Measurements from ENCODE around the gene CXCR6. TPM values are rescaled to one million over a fixed set of nuclear protein-coding genes. Genes with fewer than 3 reads are reported as not detected.

CXCR6 gene
- total RNA-seq, 1 donor from 2014 or later: not detected

- H3F3A ChIP-seq (ENCODE audit: low read depth): no peaks in the 10 kb centered on the region
- peaks cover 5% of the 10 kb centered on the region for H3K27me3 Mint-ChIP-seq (ENCODE audit: insufficient read depth, low read depth)
- TF ChIP-seq EZH2 (IDR thresholded peaks at IDR 0.05) (no peak), EZH2phosphoT487 (IDR thresholded peaks at IDR 0.05) (no peak)
- no peak overlapping the region for H3K9ac ChIP-seq
- no peak overlapping the region for H3K4me2 ChIP-seq
- H3K36me3 Mint-ChIP-seq: no peaks in the 10 kb centered on the region
- H3K36me3 ChIP-seq: no peaks in the 10 kb centered on the region
- no peak overlapping the region for H3K4me3 ChIP-seq
- no peak overlapping the region for H3K27ac Mint-ChIP-seq
- peaks cover 3% of the 10 kb centered on the region for H3K4me1 Mint-ChIP-seq
- DNase-seq (ENCODE audit: low spot score): no peak
- no peaks in the 10 kb centered on the region for H3K27me3 ChIP-seq
- no peaks in the 10 kb centered on the region for H3K9me3 Mint-ChIP-seq
- no peaks in the 10 kb centered on the region for H3K4me1 ChIP-seq
- no peak overlapping the region for H3K4me3 Mint-ChIP-seq
- no peaks in the 10 kb centered on the region for H4K20me1 ChIP-seq (ENCODE audit: low read depth)
- H2AFZ ChIP-seq (replicated peaks): no peak overlapping the region
- H3K27ac ChIP-seq: no peak overlapping the region
- no peaks in the 10 kb centered on the region for H3K9me3 ChIP-seq (ENCODE audit: low read depth)
- no peaks in the 10 kb centered on the region for H3K79me2 ChIP-seq (ENCODE audit: low read depth)
Observed at GRCh38 chr3:45896956-45897355, 46.3 kb upstream of the CXCR6 start.

DNA sequence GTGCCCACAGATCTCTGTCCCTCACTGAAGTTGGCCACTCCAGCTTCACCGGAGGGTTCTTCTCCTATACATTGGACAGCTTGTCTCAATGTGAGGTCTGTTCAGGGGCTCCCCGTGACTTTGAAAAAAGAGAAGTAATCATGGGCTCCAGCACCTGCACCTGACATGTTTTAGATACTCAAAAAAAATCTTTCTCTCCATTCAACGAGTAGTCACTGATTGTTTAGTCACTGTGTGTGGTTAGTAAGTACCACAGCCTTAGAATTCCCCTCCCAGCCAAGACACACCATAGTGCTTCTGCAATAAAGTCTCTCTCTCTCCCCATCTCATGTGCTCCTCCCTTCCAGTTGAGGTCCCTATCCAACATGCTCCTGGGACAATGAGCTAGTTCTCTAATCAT lies 38.3 kb upstream of the CXCR6 start:
- Mint-ChIP-seq H3K9me3 (no peaks in the 10 kb centered on the region), H3K27me3 (ENCODE audit: insufficient read depth, low read depth) (peaks cover 3% of the 10 kb centered on the region), H3K27ac (no peak overlapping the region), H3K36me3 (peaks cover 3% of the 10 kb centered on the region), H3K4me3 (no peak overlapping the region), H3K4me1 (no peaks in the 10 kb centered on the region)
- Histone ChIP-seq H3K9ac (no peak overlapping the region), H3K36me3 (no peaks in the 10 kb centered on the region), H3F3A (ENCODE audit: low read depth) (no peaks in the 10 kb centered on the region), H3K27ac (no peak overlapping the region), H3K27me3 (no peaks in the 10 kb centered on the region), H3K9me3 (ENCODE audit: low read depth) (no peaks in the 10 kb centered on the region), H3K4me1 (no peaks in the 10 kb centered on the region), H3K79me2 (ENCODE audit: low read depth) (no peaks in the 10 kb centered on the region), H4K20me1 (ENCODE audit: low read depth) (no peaks in the 10 kb centered on the region), H2AFZ (replicated peaks) (no peak overlapping the region), H3K4me2 (no peak overlapping the region), H3K4me3 (no peak overlapping the region)
- TF ChIP-seq CTCF (IDR thresholded peaks at IDR 0.05) (no peak), EZH2 (IDR thresholded peaks at IDR 0.05) (no peak), EZH2phosphoT487 (IDR thresholded peaks at IDR 0.05) (no peak)
- no peak for DNase-seq (ENCODE audit: low spot score)

DNA sequence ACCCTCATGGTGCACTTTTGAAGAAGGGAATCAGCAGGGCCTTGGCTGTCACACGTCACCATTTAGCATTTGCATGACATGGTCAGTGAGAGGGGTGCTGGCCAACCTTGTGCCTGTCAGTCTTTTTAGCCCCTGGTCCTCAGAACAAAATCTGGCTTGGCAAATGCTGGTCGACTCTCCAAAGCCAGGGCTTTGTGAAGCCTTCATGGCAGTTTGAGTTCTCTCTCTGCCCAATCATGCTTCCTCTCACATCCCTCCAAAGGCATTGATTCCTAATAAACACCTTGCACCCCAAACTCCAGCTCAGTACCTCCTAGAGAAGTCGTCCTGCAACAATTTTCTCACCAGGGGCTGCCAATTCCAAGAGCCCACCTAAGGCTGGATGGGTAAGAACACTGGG lies 37.5 kb upstream of the CXCR6 start:
- no peaks in the 10 kb centered on the region for H4K20me1 ChIP-seq (ENCODE audit: low read depth)
- H2AFZ ChIP-seq (replicated peaks): no peak overlapping the region
- H3K4me2 ChIP-seq: no peak overlapping the region
- H3K27ac Mint-ChIP-seq: no peak overlapping the region
- DNase-seq (ENCODE audit: low spot score): no peak
- no peaks in the 10 kb centered on the region for H3F3A ChIP-seq (ENCODE audit: low read depth)
- H3K9ac ChIP-seq: no peak overlapping the region
- H3K4me3 Mint-ChIP-seq: no peak overlapping the region
- peaks cover 3% of the 10 kb centered on the region for H3K27me3 Mint-ChIP-seq (ENCODE audit: insufficient read depth, low read depth)
- no peaks in the 10 kb centered on the region for H3K27me3 ChIP-seq
- TF ChIP-seq EZH2 (IDR thresholded peaks at IDR 0.05) (no peak), CTCF (IDR thresholded peaks at IDR 0.05) (no peak), EZH2phosphoT487 (IDR thresholded peaks at IDR 0.05) (no peak)
- no peaks in the 10 kb centered on the region for H3K79me2 ChIP-seq (ENCODE audit: low read depth)
- H3K4me1 ChIP-seq: no peaks in the 10 kb centered on the region
- H3K4me3 ChIP-seq: no peak overlapping the region
- H3K36me3 Mint-ChIP-seq: peaks cover 3% of the 10 kb centered on the region
- no peaks in the 10 kb centered on the region for H3K4me1 Mint-ChIP-seq
- H3K9me3 ChIP-seq (ENCODE audit: low read depth): no peaks in the 10 kb centered on the region
- H3K36me3 ChIP-seq: no peaks in the 10 kb centered on the region
- H3K9me3 Mint-ChIP-seq: no peaks in the 10 kb centered on the region
- no peak overlapping the region for H3K27ac ChIP-seq

DNA sequence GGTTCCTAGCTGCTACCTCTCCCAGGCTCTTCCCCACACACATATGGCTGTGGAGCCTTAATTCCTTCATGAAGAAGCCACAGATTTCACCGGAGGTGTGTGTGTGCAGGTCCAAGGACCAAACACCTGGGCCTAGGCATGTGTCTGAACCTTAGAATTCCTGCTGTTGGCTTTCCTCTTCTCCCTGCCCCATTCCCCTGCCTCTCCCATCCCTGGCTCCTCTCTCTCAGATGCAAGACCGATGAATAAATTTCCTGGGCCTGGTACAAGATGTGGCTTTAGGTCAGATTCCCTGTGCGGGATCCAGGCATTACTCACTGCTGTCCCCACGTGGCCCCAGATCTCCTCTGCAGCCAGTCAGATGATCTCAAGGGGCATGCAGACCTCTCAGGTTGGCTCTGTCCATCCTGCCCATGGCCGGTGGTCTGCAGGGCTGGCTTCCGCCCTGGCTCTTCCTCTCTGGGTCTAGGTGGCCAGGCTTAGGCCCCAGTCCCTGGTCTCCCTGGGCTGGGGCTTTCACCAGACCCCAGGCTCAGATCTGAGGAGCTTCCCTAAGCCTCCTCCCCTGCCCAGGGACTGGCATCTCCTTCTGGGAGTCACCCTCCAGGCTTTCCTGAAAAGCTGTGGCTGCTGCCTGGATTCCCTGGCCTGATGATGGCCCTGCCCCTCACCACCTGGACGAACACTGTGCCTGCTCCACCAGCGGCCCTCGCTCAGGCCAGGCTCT lies 36.4 kb upstream of the CXCR6 start:
- Mint-ChIP-seq H3K9me3 (no peaks in the 10 kb centered on the region), H3K4me3 (no peak overlapping the region), H3K27me3 (ENCODE audit: insufficient read depth, low read depth) (peaks cover 3% of the 10 kb centered on the region), H3K36me3 (peaks cover 3% of the 10 kb centered on the region), H3K4me1 (no peaks in the 10 kb centered on the region), H3K27ac (no peak overlapping the region)
- Histone ChIP-seq H3K4me2 (no peak overlapping the region), H4K20me1 (ENCODE audit: low read depth) (no peaks in the 10 kb centered on the region), H3K27me3 (no peaks in the 10 kb centered on the region), H3K9ac (no peak overlapping the region), H3K79me2 (ENCODE audit: low read depth) (no peaks in the 10 kb centered on the region), H3K4me1 (no peaks in the 10 kb centered on the region), H3K27ac (no peak overlapping the region), H3K36me3 (no peaks in the 10 kb centered on the region), H3K9me3 (ENCODE audit: low read depth) (no peaks in the 10 kb centered on the region), H2AFZ (replicated peaks) (no peak overlapping the region), H3K4me3 (no peak overlapping the region), H3F3A (ENCODE audit: low read depth) (no peaks in the 10 kb centered on the region)
- TF ChIP-seq CTCF (IDR thresholded peaks at IDR 0.05): peak; percentile 56
- TF ChIP-seq EZH2 (IDR thresholded peaks at IDR 0.05): no peak
- DNase-seq (ENCODE audit: low spot score): peak; percentile 43
